Measurements from ENCODE around the gene USP40.

DNA sequence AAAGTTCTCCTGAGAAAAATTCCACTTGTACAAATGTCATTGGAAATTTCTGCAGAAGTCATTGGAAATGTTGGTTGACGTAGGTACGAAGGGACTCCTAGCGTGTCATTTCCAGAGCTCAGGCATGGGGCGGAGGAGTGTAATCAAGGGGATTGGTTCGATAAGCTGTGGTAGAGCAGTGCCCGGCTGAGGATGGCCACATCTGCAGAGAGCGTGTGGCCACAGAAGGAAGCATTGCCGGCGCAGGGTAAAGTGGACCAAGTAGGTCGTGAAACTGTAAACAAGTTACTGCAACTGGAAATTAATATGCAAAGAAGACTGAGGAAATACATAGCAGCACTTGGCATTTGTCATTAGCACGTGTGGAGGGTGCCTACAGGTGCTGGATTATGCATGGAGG, 110.5 kb downstream of the USP40 start:
- TF ChIP-seq, protein P1, sequence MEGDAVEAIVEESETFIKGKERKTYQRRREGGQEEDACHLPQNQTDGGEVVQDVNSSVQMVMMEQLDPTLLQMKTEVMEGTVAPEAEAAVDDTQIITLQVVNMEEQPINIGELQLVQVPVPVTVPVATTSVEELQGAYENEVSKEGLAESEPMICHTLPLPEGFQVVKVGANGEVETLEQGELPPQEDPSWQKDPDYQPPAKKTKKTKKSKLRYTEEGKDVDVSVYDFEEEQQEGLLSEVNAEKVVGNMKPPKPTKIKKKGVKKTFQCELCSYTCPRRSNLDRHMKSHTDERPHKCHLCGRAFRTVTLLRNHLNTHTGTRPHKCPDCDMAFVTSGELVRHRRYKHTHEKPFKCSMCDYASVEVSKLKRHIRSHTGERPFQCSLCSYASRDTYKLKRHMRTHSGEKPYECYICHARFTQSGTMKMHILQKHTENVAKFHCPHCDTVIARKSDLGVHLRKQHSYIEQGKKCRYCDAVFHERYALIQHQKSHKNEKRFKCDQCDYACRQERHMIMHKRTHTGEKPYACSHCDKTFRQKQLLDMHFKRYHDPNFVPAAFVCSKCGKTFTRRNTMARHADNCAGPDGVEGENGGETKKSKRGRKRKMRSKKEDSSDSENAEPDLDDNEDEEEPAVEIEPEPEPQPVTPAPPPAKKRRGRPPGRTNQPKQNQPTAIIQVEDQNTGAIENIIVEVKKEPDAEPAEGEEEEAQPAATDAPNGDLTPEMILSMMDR (IDR thresholded peaks at IDR 0.05): no peak
- no peak for TF ChIP-seq POLR2A (IDR thresholded peaks at IDR 0.05)
- TF ChIP-seq POLR2AphosphoS5 (IDR thresholded peaks at IDR 0.05): no peak
- no peak for TF ChIP-seq EP300 (IDR thresholded peaks at IDR 0.05)
